Activated CD8-positive, alpha-beta memory T cell treated with anti-CD3 and anti-CD28 coated beads, Interleukin-2, amount 50 U/mL, for 1 hour (primary cell): ENCODE results near the gene BATF.

ENCODE experiments used
- DNase-seq: peaks from one replicate; pipeline ENCODE4 v3.0.0-alpha.2; 2020; ENCODE audit errors: extremely low read depth

Gene BATF

GRCh38 chr14:75499084-75499875 is 23.0 kb upstream of the BATF start:
- DNase-seq, result no peak

DNA sequence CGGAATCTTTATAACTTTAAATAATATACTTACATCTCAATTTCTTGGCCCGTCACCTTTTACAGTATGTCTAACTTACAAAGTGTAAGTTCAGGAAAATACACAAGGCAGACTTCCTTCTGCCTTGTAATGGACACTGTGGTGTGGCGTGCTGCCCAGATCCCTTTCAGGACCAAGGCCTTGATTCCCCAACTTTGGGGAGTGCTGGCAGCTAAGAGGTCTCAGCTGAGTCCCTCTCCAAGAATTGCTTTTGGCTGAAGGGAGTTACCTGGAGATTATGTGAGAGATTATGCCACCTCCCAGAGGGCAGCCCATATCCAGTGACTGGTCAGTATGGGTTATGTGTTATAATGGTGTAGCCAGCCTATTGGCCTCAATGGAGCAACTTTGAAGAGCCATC is 21.2 kb upstream of the BATF start:
- no peak for DNase-seq

GRCh38 chr14:75504411-75504810 is 17.9 kb upstream of the BATF start:
- DNase-seq, result no peak

DNA sequence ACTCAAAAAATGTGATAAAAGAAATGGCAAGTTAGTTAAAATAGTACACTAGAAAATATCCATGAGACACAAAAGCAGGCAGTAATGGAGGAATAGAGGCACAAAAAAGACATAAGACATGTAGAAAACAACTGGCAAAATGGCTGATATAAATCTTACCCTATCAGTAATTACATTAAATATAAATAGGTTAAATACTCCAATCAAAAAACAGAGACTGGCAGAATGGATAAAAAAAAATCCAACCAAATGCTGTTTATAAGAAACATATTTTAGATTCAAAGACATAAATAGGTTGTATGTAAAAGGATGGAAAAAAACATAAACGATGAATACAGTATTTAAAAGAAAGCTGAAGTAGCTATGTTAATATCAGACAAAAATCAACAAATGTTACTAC is 15.3 kb upstream of the BATF start:
- no peak for DNase-seq

- no peak for DNase-seq
Measured at GRCh38 chr14:75510547-75510946, 11.7 kb upstream of the BATF start.

GRCh38 chr14:75511201-75511600 is 11.1 kb upstream of the BATF start:
- no peak for DNase-seq

DNA sequence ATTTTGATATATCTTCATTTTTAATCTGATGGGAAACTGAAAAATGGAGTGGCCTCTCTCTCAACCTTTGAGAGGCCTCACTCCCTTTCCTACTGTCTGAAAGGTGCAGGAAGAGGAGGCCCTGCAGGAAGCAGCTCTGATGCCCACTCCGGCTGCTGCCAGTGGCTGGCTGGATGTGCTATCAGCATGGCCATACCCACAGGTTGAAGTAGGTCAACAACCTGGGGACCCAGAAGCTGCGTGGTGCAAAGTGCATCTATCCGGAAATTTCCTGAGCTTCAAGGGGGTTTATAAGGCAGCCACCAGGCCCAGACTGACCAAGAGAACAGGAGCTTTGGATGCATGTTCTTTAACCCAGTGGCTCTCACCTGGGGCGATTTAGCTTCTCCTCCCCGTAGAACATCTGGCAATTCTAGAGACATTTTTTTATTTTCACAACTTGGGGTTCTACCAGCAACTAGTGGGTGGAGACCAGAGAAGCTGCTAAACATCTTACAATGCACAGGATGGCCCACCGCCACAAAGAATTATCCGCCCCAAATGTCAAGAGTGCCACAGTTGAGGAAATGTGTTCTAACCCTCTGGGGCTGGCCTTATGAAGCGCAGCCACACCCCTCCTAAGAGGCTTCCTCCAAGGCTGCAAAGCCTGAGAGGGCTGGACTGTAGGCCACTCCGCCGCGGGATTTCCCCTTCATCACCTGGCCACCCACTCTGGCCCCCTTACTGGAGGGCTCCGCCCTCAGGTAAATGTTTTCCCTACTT is 8.2 kb upstream of the BATF start:
- DNase-seq, result no peak

DNA sequence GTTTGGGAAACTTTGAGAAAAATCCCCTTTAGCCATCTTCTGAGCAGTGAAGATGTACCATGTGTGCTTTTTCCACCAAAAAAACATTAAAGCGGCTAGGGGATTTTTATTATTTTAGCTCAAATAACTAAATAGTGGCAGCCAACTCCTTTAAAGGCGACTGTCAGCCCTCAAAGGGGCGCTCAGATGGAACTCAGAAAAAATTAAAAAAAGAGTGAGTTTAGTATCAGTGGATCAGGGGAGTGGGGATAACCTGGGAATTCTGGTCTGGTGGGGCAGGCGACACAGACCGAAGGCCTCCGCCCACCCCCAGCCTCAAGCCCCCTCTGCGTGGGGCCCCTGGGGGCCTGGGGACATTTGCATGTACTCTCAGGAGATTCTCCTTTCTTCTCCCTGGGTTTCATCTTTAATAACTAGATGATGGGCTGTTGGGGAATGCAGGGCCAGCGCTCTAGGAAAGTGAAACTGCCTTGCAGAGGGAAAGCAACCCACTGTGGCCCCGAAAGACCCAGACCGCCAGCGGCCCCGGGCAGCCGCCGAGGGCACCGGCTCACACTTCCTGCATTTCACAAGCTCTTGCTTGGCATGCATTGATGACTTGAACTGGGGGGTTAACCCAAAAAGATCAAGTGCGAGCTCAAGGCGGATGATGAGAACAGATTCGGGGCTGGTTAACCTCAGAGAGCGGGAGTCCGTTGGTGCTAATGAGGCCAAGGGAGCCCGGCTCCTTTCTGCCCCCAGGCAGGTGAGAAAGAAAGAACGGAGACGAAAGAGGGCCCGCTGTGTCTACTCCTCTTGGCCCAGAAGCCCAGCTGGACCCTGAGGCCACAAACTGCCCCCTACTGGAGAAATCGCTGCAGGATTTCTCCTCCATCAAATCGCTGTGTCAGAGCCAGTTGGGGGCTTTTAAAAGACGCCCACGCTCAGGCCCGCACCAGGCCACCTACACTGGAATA is 7.3 kb upstream of the BATF start:
- DNase-seq, result no peak

DNA sequence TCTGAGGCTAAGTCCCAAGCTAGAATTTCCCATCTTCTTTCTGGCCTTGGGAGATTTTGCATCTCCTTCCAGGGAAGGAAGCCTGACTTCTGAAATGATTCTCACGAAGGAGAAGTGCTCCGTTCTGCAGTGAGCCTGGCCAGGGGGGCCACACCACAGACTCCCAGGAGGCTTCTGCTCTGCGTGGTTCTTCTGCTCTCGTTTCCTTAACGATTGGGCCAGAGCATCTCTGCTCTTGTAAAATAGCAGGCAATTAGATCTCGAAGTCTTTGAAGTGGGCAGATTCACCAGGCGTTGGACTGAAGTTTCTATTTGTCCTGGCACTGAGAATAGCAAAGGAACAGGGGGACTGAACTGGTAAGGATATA is 6.7 kb upstream of the BATF start:
- DNase-seq, result no peak

- DNase-seq, result no peak
Measured at GRCh38 chr14:75518625-75519024, 3.6 kb upstream of the BATF start.

- DNase-seq, result no peak
Measured at GRCh38 chr14:75519394-75519793, 2.9 kb upstream of the BATF start.

- no peak for DNase-seq
Measured at GRCh38 chr14:75519826-75520728, 2.2 kb upstream of the BATF start.

DNA sequence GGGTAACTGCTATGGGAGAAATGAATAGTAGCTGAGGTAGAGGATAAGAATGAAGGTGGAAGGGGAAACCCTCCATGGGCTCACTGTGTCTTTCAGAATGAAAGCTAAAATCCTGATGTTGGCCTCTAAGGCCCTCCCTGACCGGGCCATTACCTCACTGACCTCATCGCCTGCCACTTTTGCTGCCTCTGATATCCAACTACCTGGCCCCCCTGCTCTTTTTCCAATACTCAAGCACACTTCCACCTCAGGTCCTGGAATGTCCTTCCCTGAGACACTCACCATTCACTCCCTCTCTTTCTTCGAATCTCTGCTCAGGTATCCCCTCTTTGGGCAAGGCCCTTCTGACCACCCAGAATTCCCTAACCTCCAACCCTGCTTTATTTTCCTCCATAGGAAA is 1.4 kb upstream of the BATF start:
- DNase-seq, result no peak

DNA sequence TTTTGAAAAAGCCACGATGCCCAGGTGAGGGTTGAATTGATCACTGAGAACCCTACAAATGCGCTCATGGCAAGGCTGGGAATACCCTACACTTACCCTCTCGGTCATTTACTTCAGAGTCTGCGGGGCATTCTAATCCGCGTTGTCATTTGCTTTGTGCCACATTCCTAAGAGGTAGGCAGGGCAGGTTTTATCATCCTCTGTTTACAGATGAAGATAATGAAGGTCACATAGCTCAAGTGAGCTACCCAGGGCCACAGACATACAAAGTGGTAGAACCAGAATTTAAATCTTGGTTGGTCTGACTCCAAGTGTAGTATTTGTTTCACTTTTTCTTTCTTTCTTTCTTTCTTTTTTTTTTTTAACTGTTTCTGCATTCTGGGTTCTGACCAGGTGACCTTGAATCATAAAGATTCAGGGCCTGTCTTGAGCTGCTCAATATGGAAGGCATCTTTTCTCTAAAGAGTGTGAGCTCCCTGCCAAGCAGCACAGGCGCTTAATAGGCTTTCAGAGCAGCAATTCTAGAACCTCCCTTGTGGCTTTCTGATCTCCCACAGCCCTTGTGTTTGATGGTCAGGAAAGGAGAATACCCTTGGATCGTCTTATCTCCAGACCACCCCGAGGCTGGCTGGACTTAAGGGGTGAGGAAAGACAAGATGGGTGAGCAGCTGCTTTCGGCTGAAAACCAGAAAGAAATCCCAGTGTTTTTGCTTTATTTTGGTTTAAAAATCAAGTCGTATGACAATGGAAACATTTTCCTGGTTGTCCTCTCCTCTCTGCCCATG is 662 bp upstream of the BATF start:
- no peak for DNase-seq

DNA sequence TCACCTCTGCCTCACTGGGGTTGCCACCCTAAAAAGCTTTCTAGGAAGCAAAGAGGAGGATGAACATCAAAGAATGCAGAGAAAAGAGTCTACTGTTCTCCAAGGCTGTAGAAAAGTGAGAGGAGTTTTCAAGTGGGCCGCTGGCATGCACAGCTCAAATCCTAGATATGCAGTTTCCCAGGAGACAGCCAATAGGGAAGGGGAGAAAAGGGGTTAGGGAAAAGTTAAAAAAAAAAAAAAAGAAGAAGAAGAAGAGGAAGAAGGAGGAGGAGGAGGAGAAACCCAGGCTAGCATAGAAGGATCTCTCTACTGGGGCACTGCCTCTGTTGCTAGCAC is 682 bp downstream of the BATF start:
- DNase-seq, result no peak

- no peak for DNase-seq
Measured at GRCh38 chr14:75523771-75524171, 1.5 kb downstream of the BATF start.

DNA sequence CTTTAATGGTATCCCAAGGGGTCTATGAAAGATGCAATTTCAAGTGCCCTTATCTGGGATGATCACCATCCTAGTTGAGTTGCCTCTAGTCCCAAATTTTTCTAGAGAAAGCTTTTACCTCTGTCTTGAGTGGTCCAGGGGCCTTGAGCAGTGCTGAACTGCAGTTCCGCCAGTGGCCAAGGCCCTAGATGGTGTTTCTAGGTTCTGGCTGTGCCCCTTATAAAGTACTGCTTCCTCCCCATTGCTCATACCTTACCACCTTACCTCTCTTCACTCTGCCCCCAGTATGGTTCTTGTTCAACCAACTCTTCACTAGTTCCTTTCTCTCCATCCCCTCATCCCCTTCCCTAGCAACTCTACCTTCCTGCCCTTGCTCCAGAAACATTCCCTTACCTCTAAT is 3.7 kb downstream of the BATF start:
- DNase-seq, result no peak

- no peak for DNase-seq
Measured at GRCh38 chr14:75527449-75528163, 5.3 kb downstream of the BATF start.

DNA sequence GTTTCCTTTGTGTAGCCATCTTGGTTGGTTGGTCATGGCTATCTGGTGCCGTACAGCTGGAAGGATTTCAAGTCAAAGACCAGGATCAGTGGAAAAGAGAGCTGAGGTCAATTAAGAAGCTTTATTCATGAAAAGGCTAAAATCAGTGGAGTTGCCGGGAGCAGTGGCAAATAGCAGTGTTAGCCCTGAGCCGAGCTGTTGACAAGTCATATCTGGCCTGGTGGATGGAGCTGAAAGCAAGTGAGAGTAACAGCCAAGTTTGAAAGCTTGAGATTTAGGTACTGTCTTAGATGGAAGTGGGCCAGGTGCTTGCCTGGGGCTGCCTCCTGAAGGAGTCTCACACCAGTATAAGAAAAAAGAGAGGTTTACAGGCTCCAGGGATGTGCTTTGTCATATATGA is 9.0 kb downstream of the BATF start:
- no peak for DNase-seq
